Small intestine (tissue), 7 donors: ENCODE measurements around the gene MBD3. TPM values are rescaled to one million over a fixed set of nuclear protein-coding genes. Genes with fewer than 3 reads are reported as not detected.
A peak's percentile ranks its signal among the peaks of the same experiment; 100 is the strongest.

Source experiments
- DNase-seq, 2 donors: peaks; one replicate each; pipeline versions ENCODE4 v3.0.0 to v3.0.0-alpha.2; 2013
- FAIRE-seq: peaks from 2 replicates; lab custom pipeline; 2012; peaks lifted over from hg19 to GRCh38; lab: Jason Lieb, UNC
- H3K27ac ChIP-seq, 3 donors: one replicate each; pipeline ENCODE4 v1.5.1; 2013; ENCODE audit warnings: low read length in 2 of 3, mild to moderate bottlenecking in 2 of 3, control low read depth in 1 of 3, inconsistent platforms in 1 of 3, low read depth in 1 of 3, moderate library complexity in 1 of 3
- H3K27me3 ChIP-seq, 3 donors: one replicate each; pipeline ENCODE4 v1.6.1; 2013; ENCODE audit warnings: low read length in 3 of 3, inconsistent platforms in 1 of 3; ENCODE audit not compliant: control insufficient read depth in 3 of 3, insufficient read depth in 3 of 3
- H3K36me3 ChIP-seq, 3 donors: one replicate each; pipeline ENCODE4 v1.6.1; 2013; ENCODE audit warnings: low read length in 3 of 3, inconsistent platforms in 1 of 3, low read depth in 1 of 3, mild to moderate bottlenecking in 1 of 3, moderate library complexity in 1 of 3; ENCODE audit not compliant: control insufficient read depth in 3 of 3, insufficient read depth in 2 of 3
- H3K4me1 ChIP-seq, 3 donors: one replicate each; pipeline ENCODE4 v1.6.1; 2013; ENCODE audit warnings: low read length in 2 of 3, inconsistent platforms in 1 of 3, low read depth in 1 of 3, mild to moderate bottlenecking in 1 of 3, moderate library complexity in 1 of 3; ENCODE audit not compliant: control insufficient read depth in 3 of 3, insufficient read depth in 2 of 3
- H3K4me3 ChIP-seq, 3 donors: one replicate each; pipeline ENCODE4 v1.5.1; 2013; ENCODE audit warnings: low read length in 3 of 3, control low read depth in 1 of 3, inconsistent platforms in 1 of 3, low read depth in 1 of 3, mild to moderate bottlenecking in 1 of 3, moderate library complexity in 1 of 3
- H3K9me3 ChIP-seq, 2 donors: one replicate each; pipeline ENCODE4 v1.6.1; 2013; ENCODE audit warnings: low read depth in 1 of 2, low read length in 1 of 2; ENCODE audit not compliant: control insufficient read depth in 2 of 2, insufficient read depth in 1 of 2
- WGBS, 3 donors: extraction: QIAGEN DNeasy Blood & Tissue Kit; methylation state at CpG; one replicate each; pipeline ENCODE4 v1.1.7; 2013; 5-methylcytosine and 5-hydroxymethylcytosine counted together
- polyA plus RNA-seq, 4 donors: library from polyadenylated mRNA; stranded (reverse) in 3 of 4; unstranded in 1 of 4; fragments of 200-250 nt in 3 of 4; fragments of 120-200 nt in 1 of 4; gene quantifications; one replicate each; pipeline versions ENCODE4 v1.2.1 to v1.2.3, GENCODE V29; 2013
- donor health status: healthy with polysubstance abuse.
- donor health status: control.
- donor health status: control.
- donor health status: Bipolar disorder and iron deficiency.
- donor health status: healthy.

MBD3 gene
- polyA plus RNA-seq, 4 donors: 48.3 to 112 (median 69.9) TPM

DNA sequence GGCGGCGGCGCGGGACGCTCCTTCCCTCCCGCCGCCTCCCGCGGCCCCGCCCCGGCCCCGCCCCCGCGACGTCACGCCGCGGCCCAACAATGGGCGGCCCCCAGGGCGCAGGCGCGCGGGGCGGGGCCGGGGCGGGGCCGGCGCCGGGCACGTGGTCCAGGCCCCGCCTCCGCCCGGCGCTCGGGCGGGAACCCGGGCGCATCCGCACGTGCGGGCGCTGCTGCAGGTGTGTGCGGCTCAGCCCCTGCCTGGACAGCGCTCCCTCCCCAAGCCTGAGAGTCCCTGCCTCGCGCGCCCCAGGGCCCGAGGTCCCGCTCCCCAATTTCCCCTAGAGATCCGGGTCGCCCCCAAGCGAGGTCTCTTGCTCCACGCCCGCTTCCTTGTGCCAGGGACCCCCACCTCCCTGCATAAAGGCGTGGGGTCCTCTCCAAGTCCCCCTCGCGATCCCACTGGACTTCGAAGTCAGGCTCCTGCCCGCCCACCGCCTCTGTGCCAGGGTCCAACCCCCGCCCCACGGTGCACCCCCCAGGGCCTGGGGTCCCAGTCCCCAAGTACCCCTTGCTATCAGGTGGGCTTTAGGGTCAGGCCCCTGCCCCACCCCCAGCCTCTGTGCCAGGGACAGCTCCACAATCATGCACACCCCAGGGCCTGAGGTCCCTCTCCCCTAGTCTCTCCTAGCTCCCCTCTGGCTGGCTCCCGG is 24.2 kb downstream of the MBD3 start, which contains the start of gene MEX3D:
MEX3D (minus strand) TSS at position 6 of the 700 bp plus-strand sequence. CDS start 267 bp downstream, outside the sequence.
- 7 to 37% (median 29%) methylated on average over 11 to 63 of the region's 63 CpGs for WGBS, 3 donors
- Histone ChIP-seq H3K4me3 (peak within 1 kb of the TSS; percentile 65 to 89 (median 84)), H3K9me3 (peaks cover 0 to 5% of the 10 kb centered on the region in 2 donors), H3K36me3 (peaks cover 0 to 25% (median 0%) of the 10 kb centered on the region in 3 donors), H3K27me3 (peaks cover 0 to 10% (median 0%) of the 10 kb centered on the region in 3 donors), H3K4me1 (peaks cover 0 to 10% (median 5%) of the 10 kb centered on the region in 3 donors), H3K27ac (peak within 1 kb of the TSS; percentile 66 to 95 (median 84))
- FAIRE-seq: no peak
- DNase-seq: peak; percentile 77 to 88

DNA sequence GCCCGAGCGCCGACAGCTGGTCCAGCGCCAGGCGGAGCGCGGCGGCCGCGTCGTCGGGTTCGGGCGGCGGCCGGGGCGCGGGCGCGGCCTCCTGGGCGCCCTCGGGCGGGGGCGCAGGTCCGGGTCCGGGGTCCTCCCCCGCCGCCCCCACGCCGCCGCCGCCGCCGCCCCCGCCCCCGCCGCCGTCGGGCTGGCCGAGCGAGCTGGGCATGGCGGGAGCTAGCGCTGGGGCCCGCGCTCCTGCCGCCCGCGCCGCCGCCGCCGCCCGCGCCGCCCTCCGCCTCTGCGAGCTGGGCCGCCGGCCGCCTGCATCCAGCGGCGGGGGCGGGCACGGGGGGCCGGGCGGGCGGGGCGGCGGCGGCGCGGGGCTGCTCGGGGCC is 24.8 kb downstream of the MBD3 start:
- 1 to 3% methylated on average over 13 to 73 of the region's 73 CpGs; no CpG with 5 or more reads in 1 of the 3 donors for WGBS, 3 donors
- Histone ChIP-seq H3K36me3 (peaks cover 0 to 31% (median 0%) of the 10 kb centered on the region in 3 donors), H3K4me1 (peaks cover 0 to 10% (median 5%) of the 10 kb centered on the region in 3 donors), H3K9me3 (peaks cover 0 to 5% of the 10 kb centered on the region in 2 donors), H3K27ac (no peak overlapping the region), H3K27me3 (peaks cover 0 to 10% (median 0%) of the 10 kb centered on the region in 3 donors), H3K4me3 (peak overlapping the region in 2 of 3 donors; percentile 65 to 84)
- no peak for DNase-seq
- FAIRE-seq: no peak

DNA sequence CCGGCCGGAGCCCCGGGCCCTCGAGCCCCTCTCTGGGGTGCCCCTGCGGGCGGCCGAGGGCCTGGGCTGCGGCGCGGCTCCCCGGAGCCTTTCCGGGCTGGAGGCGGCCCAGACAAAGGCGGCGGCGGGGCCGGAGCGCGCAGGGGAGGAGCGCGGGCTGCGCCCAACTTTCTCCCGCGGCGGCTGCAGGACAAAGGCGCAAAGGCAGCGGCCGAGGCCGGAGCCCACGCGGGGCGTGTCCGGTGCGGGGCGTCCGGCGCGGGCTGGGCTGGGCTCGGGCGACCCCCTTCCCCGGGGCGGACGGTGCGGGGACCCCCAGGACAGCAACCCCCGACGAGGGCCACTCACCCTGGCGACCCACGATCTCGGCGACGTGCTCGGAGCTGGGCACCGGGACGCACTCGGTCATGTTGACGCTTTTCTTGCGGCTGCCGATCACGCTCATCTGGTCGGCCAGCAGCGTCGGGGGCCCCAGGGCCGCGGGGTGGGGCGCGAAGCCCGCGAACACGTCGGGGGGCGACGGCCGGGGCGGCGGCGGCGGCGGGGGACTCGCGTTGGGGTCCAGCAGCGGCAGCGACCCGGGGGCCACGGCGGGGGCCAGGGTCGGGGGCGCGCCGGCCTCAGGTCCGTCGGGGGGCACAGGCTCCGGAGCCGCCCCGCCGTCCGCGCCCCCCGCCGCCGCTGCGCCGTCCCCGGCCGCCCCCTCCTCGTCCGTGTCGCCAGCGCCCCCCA is 25.4 kb downstream of the MBD3 start:
- Histone ChIP-seq H3K36me3 (peaks cover 0 to 36% (median 0%) of the 10 kb centered on the region in 3 donors), H3K27ac (peak overlapping the region; percentile 66 to 95 (median 84)), H3K27me3 (peaks cover 0 to 10% (median 0%) of the 10 kb centered on the region in 3 donors), H3K9me3 (peaks cover 0 to 5% of the 10 kb centered on the region in 2 donors), H3K4me3 (peak overlapping the region; percentile 65 to 89 (median 84)), H3K4me1 (peaks cover 0 to 10% (median 5%) of the 10 kb centered on the region in 3 donors)
- FAIRE-seq: no peak
- WGBS, 3 donors: 0 to 2% (median 0%) methylated on average over 12 to 108 of the region's 108 CpGs
- peak in 1 of 2 donors; percentile 37 for DNase-seq

DNA sequence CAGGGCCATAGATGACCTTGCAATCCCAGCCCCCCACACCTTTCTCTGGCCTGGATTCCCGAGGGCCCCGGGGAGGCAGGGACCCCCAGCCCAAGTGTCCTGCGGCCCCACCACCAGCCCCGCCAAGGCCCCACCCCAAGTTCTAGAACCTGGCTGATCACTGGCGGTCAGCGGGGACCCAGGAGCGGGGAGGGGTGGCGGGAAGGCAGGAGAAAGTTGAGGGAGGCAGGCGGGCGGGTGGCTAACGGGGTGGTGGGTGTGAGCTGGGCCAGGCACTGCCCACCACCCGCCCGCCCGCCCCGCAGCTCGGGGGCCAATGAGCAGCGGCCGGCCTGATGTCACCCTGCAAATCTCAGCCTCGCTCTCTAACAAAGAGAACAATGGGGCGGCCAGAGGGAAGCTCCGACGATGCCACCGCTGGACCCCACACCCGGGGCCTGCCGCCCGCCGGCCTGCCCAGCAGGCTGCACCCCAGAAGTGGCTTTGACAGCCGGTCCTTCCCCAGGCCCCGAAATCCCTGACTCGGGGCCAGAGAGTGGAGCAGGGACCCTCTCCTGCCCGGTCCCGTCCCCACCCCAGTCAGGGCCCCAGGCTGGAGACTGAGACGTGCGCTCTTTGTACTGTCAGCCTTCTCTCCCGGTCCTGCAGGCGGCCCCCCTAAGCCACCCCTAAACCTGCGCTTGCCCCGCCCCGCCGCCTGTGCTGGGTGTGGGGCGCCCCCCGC is 26.1 kb downstream of the MBD3 start:
- peak overlapping the region; percentile 43 to 89 (median 84) for H3K4me3 ChIP-seq
- no peak for FAIRE-seq

DNA sequence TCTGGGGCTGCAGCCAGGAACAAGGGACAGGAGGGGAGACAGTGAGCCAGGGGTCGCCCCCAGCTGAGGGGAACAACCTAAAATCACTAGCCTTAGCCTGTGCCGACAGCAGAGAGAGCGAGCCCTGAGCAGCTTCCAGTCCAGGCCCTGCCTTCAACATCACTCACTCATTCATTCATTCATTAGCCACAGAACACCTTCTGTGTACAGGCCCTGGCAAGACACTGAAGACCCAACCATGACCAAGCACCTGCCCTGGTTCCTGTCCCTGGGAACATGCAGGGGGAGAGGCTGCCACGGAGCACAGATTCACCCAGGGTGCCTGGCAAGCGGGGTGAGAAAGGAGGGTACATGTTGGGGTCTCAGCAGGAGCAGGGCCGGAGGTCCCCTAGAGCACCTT is 29.4 kb downstream of the MBD3 start:
- FAIRE-seq (no peak), DNase-seq (no peak)
- peaks cover 0 to 62% (median 0%) of the 10 kb centered on the region in 3 donors for H3K36me3 ChIP-seq
- H3K27ac ChIP-seq: no peak overlapping the region
- H3K27me3 ChIP-seq: no peaks in the 10 kb centered on the region
- no peaks in the 10 kb centered on the region for H3K9me3 ChIP-seq
- 88 to 97% (median 95%) methylated on average over 6 of the region's 6 CpGs for WGBS, 3 donors
- H3K4me1 ChIP-seq: peaks cover 0 to 7% (median 5%) of the 10 kb centered on the region in 3 donors
- no peak overlapping the region for H3K4me3 ChIP-seq

More for the DNA sequence above, 26.1 kb downstream of the MBD3 start:
- Histone ChIP-seq H3K9me3 (peaks cover 0 to 5% of the 10 kb centered on the region in 2 donors), H3K27me3 (peaks cover 0 to 10% (median 0%) of the 10 kb centered on the region in 3 donors), H3K27ac (peak overlapping the region; percentile 32 to 95 (median 84)), H3K4me1 (peaks cover 0 to 10% (median 5%) of the 10 kb centered on the region in 3 donors), H3K36me3 (peaks cover 0 to 37% (median 0%) of the 10 kb centered on the region in 3 donors)
- 12 to 20% (median 17%) methylated on average over 28 to 42 of the region's 42 CpGs for WGBS, 3 donors
- DNase-seq: peak; percentile 35 to 90

- no peak for FAIRE-seq
- no peak for DNase-seq
- WGBS, 3 donors: 89 to 94% (median 94%) methylated on average over 17 of the region's 17 CpGs
- Histone ChIP-seq H3K9me3 (no peaks in the 10 kb centered on the region), H3K27me3 (no peaks in the 10 kb centered on the region), H3K4me1 (peaks cover 0 to 7% (median 4%) of the 10 kb centered on the region in 3 donors), H3K27ac (no peak overlapping the region), H3K36me3 (peaks cover 0 to 72% (median 2%) of the 10 kb centered on the region in 3 donors), H3K4me3 (no peak overlapping the region)
These were observed 31.3 kb downstream of the MBD3 start for GRCh38 chr19:1561236-1561842.

DNA sequence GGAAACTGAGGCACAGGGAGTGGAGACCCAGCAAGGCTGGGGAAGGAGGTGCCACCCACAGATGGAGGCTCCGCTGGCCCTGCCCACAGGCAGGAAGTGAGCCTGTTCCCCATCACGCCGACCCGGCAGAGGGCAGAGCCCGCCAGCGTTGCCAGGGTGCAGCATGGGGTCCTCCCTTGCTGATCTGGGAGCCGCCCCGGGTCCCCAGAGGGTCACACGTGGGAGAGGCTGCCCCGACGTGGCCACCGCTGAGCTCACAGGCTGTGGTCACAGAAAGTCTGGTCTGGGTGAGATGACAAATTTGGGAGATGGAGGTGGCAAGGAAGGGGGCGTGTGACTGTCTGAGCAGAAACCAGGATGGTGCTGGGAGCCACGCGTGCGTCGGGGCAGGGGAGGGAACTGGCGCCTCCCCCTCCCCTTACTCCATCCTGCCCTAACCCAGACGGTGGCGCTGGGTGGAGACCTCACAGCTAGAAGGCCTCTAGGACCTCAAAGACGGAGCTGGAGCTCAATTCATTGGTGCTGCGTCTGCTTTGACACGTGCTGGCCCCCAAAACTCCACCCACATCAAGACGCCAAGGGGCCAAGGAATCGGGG is 32.3 kb downstream of the MBD3 start:
- 62 to 85% (median 79%) methylated on average over 22 to 25 of the region's 25 CpGs for WGBS, 3 donors
- no peak for FAIRE-seq

More for the DNA sequence above, 32.3 kb downstream of the MBD3 start:
- Histone ChIP-seq H3K27me3 (no peaks in the 10 kb centered on the region), H3K4me3 (no peak overlapping the region), H3K9me3 (no peaks in the 10 kb centered on the region), H3K36me3 (peaks cover 0 to 65% (median 3%) of the 10 kb centered on the region in 3 donors), H3K27ac (no peak overlapping the region), H3K4me1 (no peaks in the 10 kb centered on the region)
- no peak for DNase-seq
